Prostate gland (tissue), 2 donors: ENCODE data around the gene ALG1.
"Not testable (repeated sequence)": the region's sequence is repeated elsewhere in the genome, so short reads cannot be mapped to it uniquely, and the experiment has no call there.

Experiments
- CTCF ChIP-seq, 4 experiments: fragments of 200-600 bp in 2 of 4; fragments of 450-650 bp in 2 of 4; sonication (generic) in 2 of 4; IDR thresholded peaks; 1 replicate in 3 of 4; 2 replicates in 1 of 4; pipeline ENCODE4 v1.5.1; 2016 to 2019; ENCODE audit warnings: antibody characterized with exemption in 4 of 4, mild to moderate bottlenecking in 2 of 4, moderate library complexity in 2 of 4
- POLR2A ChIP-seq: fragments of 450-650 bp; IDR thresholded peaks from one replicate; pipeline ENCODE4 v1.6.1; 2016; ENCODE audit warnings: antibody characterized with exemption, mild to moderate bottlenecking

GRCh38 chr16:5089911-5090555 is 18.4 kb downstream of the ALG1 start:
- TF ChIP-seq CTCF (IDR thresholded peaks at IDR 0.05); POLR2A: not testable (repeated sequence)
